Type B pancreatic cell (in vitro differentiated cells): ENCODE data around the gene TRPM3. TPM values are rescaled to one million over a fixed set of nuclear protein-coding genes. Genes with fewer than 3 reads are reported as not detected.

ENCODE experiments used
- DNase-seq: peaks from one replicate; pipeline ENCODE4 v3.0.0; 2021; ENCODE audit warnings: mixed read lengths; ENCODE audit not compliant: unreplicated experiment; ENCODE audit errors: extremely low spot score
- H3K27ac Mint-ChIP-seq: 2 replicates; pipeline ENCODE4 v1.8.0; 2021; ENCODE audit warnings: mild to moderate bottlenecking, mixed read lengths
- H3K27me3 Mint-ChIP-seq: 2 replicates; pipeline ENCODE4 v1.8.0; 2021; ENCODE audit warnings: mixed read lengths
- H3K36me3 Mint-ChIP-seq: 2 replicates; pipeline ENCODE4 v1.8.0; 2021; ENCODE audit warnings: mixed read lengths
- H3K4me1 Mint-ChIP-seq: one replicate; pipeline ENCODE4 v1.8.0; 2021; ENCODE audit warnings: mixed read lengths; ENCODE audit not compliant: unreplicated experiment
- H3K4me3 Mint-ChIP-seq: 2 replicates; pipeline ENCODE4 v1.8.0; 2021; ENCODE audit warnings: mild to moderate bottlenecking, mixed read lengths
- H3K9me3 Mint-ChIP-seq: 2 replicates; pipeline ENCODE4 v1.8.0; 2021; ENCODE audit warnings: mixed read lengths
- total RNA-seq: library from RNA; stranded (reverse); gene quantifications from 2 replicates; pipeline ENCODE4 v1.2.1, GENCODE V29; 2021; ENCODE audit warnings: low replicate concordance
- TF ChIP-seq, protein P1 (sequence below): fragments of 200-600 bp; sonication (generic); conservative IDR thresholded peaks from 2 replicates; pipeline ENCODE4 v1.5.0; 2021; ENCODE audit warnings: antibody characterized with exemption, mild to moderate bottlenecking

The TRPM3 gene
- total RNA-seq, 1 donor from 2014 or later, result 17.0 TPM

DNA sequence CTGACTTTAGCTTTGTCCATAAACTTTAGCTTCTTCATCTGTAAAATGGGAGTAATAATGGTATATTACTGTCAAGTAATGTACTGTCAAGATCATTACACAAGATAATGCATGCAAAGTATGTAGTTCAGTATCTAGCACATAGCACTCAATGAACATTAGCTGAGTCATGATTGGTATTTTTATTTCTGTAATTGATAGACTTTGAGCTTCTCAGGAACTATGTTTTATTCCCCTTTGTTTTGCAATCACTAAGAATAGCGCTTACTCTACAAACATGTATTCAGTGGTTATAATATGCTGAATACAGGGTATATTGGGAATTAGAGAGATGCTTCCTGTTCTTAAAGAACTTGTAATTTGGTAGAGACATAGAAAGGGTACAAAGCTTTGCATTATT is 564.6 kb downstream of the TRPM3 start:
- peaks cover 15% of the 10 kb centered on the region for H3K4me1 Mint-ChIP-seq
- no peaks in the 10 kb centered on the region for H3K9me3 Mint-ChIP-seq
- H3K36me3 Mint-ChIP-seq, result no peaks in the 10 kb centered on the region
- DNase-seq, result no peak
- H3K27ac Mint-ChIP-seq, result no peak overlapping the region
- TF ChIP-seq, protein P1, sequence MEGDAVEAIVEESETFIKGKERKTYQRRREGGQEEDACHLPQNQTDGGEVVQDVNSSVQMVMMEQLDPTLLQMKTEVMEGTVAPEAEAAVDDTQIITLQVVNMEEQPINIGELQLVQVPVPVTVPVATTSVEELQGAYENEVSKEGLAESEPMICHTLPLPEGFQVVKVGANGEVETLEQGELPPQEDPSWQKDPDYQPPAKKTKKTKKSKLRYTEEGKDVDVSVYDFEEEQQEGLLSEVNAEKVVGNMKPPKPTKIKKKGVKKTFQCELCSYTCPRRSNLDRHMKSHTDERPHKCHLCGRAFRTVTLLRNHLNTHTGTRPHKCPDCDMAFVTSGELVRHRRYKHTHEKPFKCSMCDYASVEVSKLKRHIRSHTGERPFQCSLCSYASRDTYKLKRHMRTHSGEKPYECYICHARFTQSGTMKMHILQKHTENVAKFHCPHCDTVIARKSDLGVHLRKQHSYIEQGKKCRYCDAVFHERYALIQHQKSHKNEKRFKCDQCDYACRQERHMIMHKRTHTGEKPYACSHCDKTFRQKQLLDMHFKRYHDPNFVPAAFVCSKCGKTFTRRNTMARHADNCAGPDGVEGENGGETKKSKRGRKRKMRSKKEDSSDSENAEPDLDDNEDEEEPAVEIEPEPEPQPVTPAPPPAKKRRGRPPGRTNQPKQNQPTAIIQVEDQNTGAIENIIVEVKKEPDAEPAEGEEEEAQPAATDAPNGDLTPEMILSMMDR, result no peak
- H3K27me3 Mint-ChIP-seq, result no peaks in the 10 kb centered on the region
- no peak overlapping the region for H3K4me3 Mint-ChIP-seq

DNA sequence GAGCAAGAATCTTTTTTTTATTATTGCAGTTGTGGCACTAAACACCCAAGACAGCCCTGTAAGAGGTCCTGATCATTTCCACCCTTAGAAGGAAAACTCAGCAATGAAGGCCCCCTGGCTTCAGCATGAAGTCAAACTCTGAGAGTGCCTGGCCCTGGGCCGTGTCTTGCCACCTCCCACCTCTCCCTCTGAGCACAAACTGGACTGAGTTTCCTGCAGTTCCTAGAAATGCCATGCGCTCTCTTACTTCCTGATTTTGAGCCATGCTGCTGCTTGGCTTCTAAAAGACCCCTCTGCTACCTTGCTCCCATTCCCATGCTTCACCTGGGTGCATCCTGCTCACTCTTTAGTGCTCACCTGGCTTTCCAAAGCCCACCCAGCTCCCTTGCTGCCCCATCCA is 566.5 kb downstream of the TRPM3 start:
- Mint-ChIP-seq H3K4me1 (peaks cover 15% of the 10 kb centered on the region), H3K9me3 (no peaks in the 10 kb centered on the region), H3K36me3 (no peaks in the 10 kb centered on the region), H3K4me3 (no peak overlapping the region), H3K27ac (no peak overlapping the region), H3K27me3 (no peaks in the 10 kb centered on the region)
- TF ChIP-seq, protein P1, result no peak
- DNase-seq, result no peak

DNA sequence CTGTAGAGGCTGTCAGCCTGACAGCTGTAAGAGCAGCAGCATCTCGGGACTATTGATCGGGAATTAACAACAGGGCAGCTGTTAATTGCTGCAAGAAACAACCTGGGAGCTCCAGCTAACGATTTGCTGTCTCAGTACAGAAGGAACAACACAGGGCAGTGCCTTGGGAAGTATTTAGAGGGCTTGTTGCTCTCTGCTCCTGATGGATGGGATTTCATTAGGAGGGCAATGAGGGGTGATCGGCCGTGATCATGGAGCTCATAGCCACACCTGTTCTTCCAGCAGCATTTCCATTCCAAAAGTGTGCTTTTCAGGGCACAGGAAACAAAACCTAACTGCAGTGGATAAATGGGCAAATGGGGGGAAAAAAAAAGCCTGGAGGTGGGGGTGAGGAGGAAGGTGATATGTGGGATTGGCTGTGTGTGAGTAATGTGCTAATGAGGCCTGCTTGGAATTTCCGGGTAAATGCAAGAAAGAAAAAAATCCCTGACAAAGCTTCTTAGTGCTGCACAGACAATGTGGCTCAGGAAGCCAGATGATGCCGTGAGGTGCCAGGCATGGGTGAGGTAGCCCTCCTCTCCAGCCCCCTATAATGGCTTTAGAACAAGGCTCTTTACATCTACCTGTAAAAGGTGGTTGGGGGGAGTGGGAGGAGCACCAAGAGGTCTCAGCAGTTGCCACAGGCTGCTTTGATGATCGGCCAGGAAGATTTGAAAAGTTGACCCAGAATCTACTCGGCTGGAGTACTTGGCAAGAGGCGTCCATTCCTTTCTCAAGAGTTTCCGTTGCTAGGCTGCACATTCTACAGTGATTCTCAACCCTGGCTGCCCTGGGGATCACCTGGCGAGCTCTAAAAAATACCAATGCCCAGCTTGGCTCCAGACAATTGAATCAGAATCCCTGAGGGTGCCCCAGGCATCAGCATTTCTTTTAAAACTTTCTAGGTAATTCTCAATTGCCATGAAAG is 567.4 kb downstream of the TRPM3 start:
- Mint-ChIP-seq H3K4me3 (no peak overlapping the region), H3K27ac (peak overlapping the region; percentile 54), H3K36me3 (no peaks in the 10 kb centered on the region), H3K4me1 (peaks cover 15% of the 10 kb centered on the region), H3K9me3 (no peaks in the 10 kb centered on the region), H3K27me3 (no peaks in the 10 kb centered on the region)
- TF ChIP-seq, protein P1, result no peak
- DNase-seq, result no peak

DNA sequence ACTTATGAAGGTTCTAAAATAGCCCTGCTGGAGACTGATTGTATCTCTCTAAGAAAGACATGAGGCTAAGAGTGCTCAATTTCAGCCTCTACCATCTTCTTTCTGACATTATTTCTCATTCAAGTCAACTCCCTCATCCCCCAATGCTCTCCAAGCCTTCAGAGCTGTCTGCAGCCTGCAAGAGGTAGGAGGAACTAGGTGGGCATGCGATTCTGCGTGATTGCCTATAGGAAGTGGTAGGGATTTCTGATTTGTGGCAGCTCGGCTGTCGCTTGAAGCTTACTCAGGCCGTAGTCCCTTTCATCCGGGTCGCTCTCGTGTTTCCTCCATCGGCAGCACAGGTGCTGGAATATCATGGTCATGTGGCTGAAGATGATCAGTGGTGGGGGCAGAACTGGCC is 568.9 kb downstream of the TRPM3 start:
- Mint-ChIP-seq H3K27me3 (no peaks in the 10 kb centered on the region), H3K36me3 (no peaks in the 10 kb centered on the region), H3K9me3 (no peaks in the 10 kb centered on the region), H3K27ac (no peak overlapping the region), H3K4me3 (no peak overlapping the region), H3K4me1 (peaks cover 15% of the 10 kb centered on the region)
- TF ChIP-seq, protein P1, result no peak
- no peak for DNase-seq

DNA sequence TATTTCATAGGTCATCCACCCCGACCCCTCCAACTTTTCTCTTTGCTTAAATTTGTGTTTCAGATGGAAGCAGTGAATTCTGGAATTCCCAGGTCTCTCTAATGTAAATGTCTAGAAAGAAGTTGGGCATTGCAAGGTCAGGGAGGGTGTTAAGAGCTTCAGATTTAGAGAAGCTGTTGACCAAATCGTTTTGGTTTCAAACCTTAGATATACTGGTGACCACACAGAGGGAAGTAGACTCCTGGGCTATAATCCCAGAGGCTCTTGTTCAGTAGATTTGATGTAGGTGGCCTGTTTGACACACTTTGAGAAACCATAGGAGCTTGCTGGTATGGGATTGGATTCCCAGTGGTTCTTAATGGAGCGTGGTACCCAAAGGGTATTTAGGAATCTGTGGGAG is 569.6 kb downstream of the TRPM3 start:
- Mint-ChIP-seq H3K27me3 (no peaks in the 10 kb centered on the region), H3K4me3 (no peak overlapping the region), H3K9me3 (no peaks in the 10 kb centered on the region), H3K36me3 (no peaks in the 10 kb centered on the region), H3K27ac (no peak overlapping the region), H3K4me1 (peaks cover 15% of the 10 kb centered on the region)
- TF ChIP-seq, protein P1, result no peak
- DNase-seq, result no peak
